KMS-11 (cell line): Measurements from ENCODE around the gene SMAD3.
"Not testable (repeated sequence)": the region's sequence is repeated elsewhere in the genome, so short reads cannot be mapped to it uniquely, and the experiment has no call there.

Experiments used
- H2AFZ ChIP-seq: fragments of 200-600 bp; sonication (generic); 2 replicates; pipeline ENCODE4 v1.6.1; 2016; ENCODE audit warnings: antibody characterized with exemption, mixed run types, low read depth
- H3K27ac ChIP-seq: fragments of 200-600 bp; sonication (generic); 2 replicates; pipeline ENCODE4 v1.6.1; 2016; ENCODE audit warnings: mild to moderate bottlenecking, mixed run types
- H3K27me3 ChIP-seq: fragments of 200-600 bp; sonication (generic); 2 replicates; pipeline ENCODE4 v1.6.1; 2017; ENCODE audit warnings: mild to moderate bottlenecking, low read depth, mixed run types, moderate library complexity; ENCODE audit not compliant: insufficient read depth
- H3K36me3 ChIP-seq: fragments of 200-600 bp; sonication (generic); 2 replicates; pipeline ENCODE4 v1.6.1; 2017; ENCODE audit warnings: mild to moderate bottlenecking, mixed run types; ENCODE audit not compliant: insufficient read depth
- H3K4me1 ChIP-seq: fragments of 200-600 bp; sonication (generic); 2 replicates; pipeline ENCODE4 v1.6.1; 2016; ENCODE audit warnings: mild to moderate bottlenecking, low read depth, mixed run types; ENCODE audit not compliant: poor library complexity, severe bottlenecking
- H3K4me2 ChIP-seq: fragments of 200-600 bp; sonication (generic); 2 replicates; pipeline ENCODE4 v1.7.0; 2016; ENCODE audit warnings: mild to moderate bottlenecking, mixed run types
- H3K4me3 ChIP-seq: fragments of 200-600 bp; sonication (generic); IDR thresholded peaks from 2 replicates; pipeline ENCODE4 v1.6.1; 2017; ENCODE audit warnings: low read depth, low read length, mixed read lengths; ENCODE audit not compliant: insufficient read depth
- H3K79me2 ChIP-seq: fragments of 200-600 bp; sonication (generic); 2 replicates; pipeline ENCODE4 v1.6.1; 2016; ENCODE audit warnings: low read depth, mixed run types; ENCODE audit not compliant: insufficient read depth
- H3K9ac ChIP-seq: fragments of 200-600 bp; sonication (generic); 2 replicates; pipeline ENCODE4 v1.6.1; 2016; ENCODE audit warnings: mild to moderate bottlenecking, mixed run types
- H4K20me1 ChIP-seq: fragments of 200-600 bp; sonication (generic); 2 replicates; pipeline ENCODE4 v1.6.1; 2016; ENCODE audit warnings: mild to moderate bottlenecking, mixed run types; ENCODE audit not compliant: insufficient read depth
- TF ChIP-seq, protein P1 (sequence below): fragments of 200-600 bp; sonication (generic); conservative IDR thresholded peaks from 2 replicates; pipeline ENCODE4 v1.6.1; 2017; ENCODE audit warnings: low read depth, mild to moderate bottlenecking, antibody characterized with exemption, low read length, moderate library complexity, mixed read lengths

SMAD3 gene

DNA sequence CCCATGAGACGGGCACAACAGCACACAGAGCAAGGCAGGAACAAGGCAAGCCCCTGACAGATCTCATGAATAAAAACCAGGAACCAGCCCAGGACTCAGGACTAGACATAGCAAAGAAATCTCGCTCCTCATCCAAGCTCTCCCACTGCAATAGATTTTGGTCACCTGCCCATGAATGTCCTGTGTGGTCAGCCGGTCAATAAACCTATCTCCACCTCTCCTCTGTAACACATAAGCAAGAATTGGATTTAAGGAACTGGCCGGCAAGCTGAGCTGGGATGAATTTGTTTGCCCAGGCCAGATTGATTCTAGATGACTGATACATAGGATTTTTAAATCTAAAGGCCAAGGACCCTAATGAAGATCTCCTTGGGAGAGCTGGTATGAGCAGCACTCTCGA, 46.3 kb upstream of the SMAD3 start:
- H3K4me1 ChIP-seq = peaks cover 15% of the 10 kb centered on the region
- no peaks in the 10 kb centered on the region for H3K27me3 ChIP-seq
- no peak overlapping the region for H3K4me2 ChIP-seq
- H3K36me3 ChIP-seq = no peaks in the 10 kb centered on the region
- H3K27ac ChIP-seq = no peak overlapping the region
- H2AFZ ChIP-seq = no peak overlapping the region
- no peaks in the 10 kb centered on the region for H4K20me1 ChIP-seq
- H3K4me3 ChIP-seq = no peak overlapping the region
- H3K9ac ChIP-seq = no peak overlapping the region
- TF ChIP-seq, protein P1, sequence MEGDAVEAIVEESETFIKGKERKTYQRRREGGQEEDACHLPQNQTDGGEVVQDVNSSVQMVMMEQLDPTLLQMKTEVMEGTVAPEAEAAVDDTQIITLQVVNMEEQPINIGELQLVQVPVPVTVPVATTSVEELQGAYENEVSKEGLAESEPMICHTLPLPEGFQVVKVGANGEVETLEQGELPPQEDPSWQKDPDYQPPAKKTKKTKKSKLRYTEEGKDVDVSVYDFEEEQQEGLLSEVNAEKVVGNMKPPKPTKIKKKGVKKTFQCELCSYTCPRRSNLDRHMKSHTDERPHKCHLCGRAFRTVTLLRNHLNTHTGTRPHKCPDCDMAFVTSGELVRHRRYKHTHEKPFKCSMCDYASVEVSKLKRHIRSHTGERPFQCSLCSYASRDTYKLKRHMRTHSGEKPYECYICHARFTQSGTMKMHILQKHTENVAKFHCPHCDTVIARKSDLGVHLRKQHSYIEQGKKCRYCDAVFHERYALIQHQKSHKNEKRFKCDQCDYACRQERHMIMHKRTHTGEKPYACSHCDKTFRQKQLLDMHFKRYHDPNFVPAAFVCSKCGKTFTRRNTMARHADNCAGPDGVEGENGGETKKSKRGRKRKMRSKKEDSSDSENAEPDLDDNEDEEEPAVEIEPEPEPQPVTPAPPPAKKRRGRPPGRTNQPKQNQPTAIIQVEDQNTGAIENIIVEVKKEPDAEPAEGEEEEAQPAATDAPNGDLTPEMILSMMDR = no peak
- no peaks in the 10 kb centered on the region for H3K79me2 ChIP-seq

DNA sequence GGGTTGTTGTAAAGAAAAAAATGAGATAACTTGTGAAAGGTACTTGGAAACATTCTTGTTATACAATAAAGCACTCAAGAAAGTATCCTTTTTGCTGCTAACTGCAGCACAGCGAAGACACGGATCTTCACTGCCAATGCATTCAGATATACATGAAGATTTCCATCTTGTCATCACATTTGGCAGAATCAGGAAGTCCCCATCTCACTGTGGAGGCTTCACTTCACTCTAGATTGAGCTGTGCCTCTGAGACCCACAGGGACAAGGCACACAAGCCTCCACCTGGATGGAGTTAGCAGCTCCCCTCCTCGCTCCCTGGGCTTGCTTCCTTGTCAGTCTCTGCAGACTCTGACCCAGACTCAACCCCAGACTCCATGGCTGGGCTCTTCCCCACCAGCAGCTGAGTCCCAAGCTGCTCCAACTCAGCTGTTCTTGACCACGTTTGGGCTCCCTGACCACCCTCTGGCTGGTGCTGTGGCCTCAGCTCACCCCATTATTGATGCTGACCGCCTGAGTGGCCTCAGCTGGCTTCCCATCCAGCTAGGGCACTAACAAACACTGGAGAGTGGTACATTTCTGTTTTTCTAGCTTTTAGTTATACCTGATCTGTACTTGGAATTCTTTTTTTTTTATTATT, 45.4 kb upstream of the SMAD3 start:
- TF ChIP-seq, protein P1 = no peak
- no peak overlapping the region for H3K9ac ChIP-seq
- no peak overlapping the region for H2AFZ ChIP-seq

DNA sequence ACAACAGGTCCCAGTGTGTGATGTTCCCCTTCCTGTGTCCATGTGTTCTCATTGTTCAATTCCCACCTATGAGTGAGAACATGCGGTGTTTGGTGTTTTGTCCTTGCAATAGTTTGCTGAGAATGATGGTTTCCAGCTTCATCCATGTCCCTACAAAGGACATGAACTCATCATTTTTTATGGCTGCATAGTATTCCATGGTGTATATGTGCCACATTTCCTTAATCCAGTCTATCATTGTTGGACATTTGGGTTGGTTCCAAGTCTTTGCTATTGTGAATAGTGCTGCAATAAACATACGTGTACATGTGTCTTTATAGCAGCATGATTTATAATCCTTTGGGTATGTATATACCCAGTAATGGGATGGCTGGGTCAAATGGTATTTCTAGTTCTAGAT, 44.7 kb upstream of the SMAD3 start:
- H3K9ac ChIP-seq, H3K36me3 ChIP-seq, H3K27me3 ChIP-seq, H3K79me2 ChIP-seq, H3K4me3 ChIP-seq, H4K20me1 ChIP-seq, H2AFZ ChIP-seq, H3K4me2 ChIP-seq, H3K27ac ChIP-seq: not testable (repeated sequence)
- peaks cover 31% of the 10 kb centered on the region for H3K4me1 ChIP-seq

More for the DNA sequence above, 45.4 kb upstream of the SMAD3 start:
- Histone ChIP-seq H4K20me1 (no peaks in the 10 kb centered on the region), H3K4me2 (no peak overlapping the region), H3K4me3 (no peak overlapping the region), H3K4me1 (peaks cover 25% of the 10 kb centered on the region), H3K27ac (no peak overlapping the region), H3K36me3 (no peaks in the 10 kb centered on the region), H3K27me3 (no peaks in the 10 kb centered on the region), H3K79me2 (no peaks in the 10 kb centered on the region)

DNA sequence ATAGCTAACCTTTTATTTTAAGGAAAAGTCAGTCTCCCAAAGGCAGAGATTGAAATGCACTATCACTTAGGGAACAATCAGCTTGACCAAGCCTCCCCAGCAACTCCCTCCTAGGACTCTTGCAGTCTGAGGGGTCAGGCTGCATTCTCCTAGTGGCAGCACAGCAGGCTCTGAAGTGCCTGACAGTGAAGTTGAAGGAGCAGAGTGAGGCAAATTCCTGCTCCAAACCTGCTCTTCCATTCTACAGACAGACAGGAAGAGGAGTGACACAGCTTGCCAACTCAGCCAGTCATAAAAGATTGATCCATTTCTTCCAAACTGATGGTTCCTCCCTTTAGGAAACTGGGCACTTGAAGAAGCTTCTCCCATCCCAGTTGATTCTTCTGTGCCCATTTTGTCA, 43.9 kb upstream of the SMAD3 start:
- Histone ChIP-seq H3K4me3 (no peak overlapping the region), H3K4me2 (no peak overlapping the region), H3K27ac (no peak overlapping the region), H3K9ac (no peak overlapping the region), H3K4me1 (peaks cover 35% of the 10 kb centered on the region), H3K79me2 (no peaks in the 10 kb centered on the region), H4K20me1 (no peaks in the 10 kb centered on the region), H3K36me3 (no peaks in the 10 kb centered on the region), H2AFZ (no peak overlapping the region), H3K27me3 (no peaks in the 10 kb centered on the region)
- TF ChIP-seq, protein P1 = no peak

DNA sequence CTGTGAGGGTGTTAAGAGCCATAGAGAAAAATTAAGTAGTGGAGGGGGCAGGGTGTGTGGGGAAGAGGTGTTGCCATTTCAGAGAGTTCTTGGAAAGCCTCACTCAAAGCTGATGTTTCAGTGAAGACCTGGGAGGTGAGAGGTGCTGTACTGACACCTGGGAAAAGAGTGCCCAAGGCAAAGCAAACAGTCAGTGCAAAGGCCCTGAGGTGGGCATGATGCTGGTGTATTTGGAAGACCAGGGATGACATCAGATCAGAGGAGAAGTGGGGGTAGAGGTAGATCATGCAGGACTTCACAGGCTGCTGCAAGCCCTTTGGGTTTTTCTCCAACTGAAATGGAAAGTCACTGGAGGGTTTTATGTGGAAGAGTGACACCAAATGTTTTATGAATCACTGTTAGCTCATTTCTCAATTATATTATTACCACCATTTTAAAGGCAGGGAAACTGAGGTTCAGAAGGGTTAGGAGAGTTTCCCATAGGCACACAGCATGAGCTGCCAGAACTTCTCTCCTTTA, 42.8 kb upstream of the SMAD3 start:
- Histone ChIP-seq H3K79me2 (no peaks in the 10 kb centered on the region), H3K4me3 (no peak overlapping the region), H3K9ac (no peak overlapping the region), H2AFZ (no peak overlapping the region), H3K27ac (no peak overlapping the region), H3K4me2 (no peak overlapping the region), H3K36me3 (no peaks in the 10 kb centered on the region), H3K27me3 (no peaks in the 10 kb centered on the region), H4K20me1 (no peaks in the 10 kb centered on the region), H3K4me1 (peaks cover 35% of the 10 kb centered on the region)
- TF ChIP-seq, protein P1 = no peak
